ENCODE measurements around the gene LYST. TPM values are rescaled to one million over a fixed set of nuclear protein-coding genes. Genes with fewer than 3 reads are reported as not detected.

Gene LYST
- total and polyA plus RNA-seq, 2 donors (not counting 1 experiment from before 2014, with no cell fraction given): 7.5 to 50.2 TPM

DNA sequence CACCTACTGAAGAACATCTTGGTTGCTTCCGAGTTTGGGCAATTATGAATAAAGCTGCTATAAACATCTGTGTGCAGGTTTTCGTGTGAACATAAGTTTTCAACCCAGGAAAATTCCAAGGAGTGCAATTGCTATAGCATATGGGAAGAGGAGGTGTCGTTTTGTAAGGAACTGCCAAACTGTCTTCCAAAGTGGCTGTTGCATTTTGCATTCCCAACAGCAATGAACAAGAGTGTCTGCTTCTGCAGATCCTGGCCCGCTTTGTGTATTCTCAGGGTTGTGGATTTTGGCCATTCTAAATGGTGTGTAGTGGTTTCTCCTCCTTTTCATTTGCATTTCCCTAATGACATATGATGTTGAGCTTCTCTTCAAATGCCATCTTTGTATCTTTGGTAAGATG is 240.9 kb downstream of the LYST start:
- no peak overlapping the region for H3K4me3 ChIP-seq (replicated peaks in 1 of 4; ENCODE audit: control extremely low read depth in 1 of 4, insufficient read depth in 1 of 4, low read depth in 3 of 4, low read length in 4 of 4)

GRCh38 chr1:235625340-235625739 is 241.4 kb downstream of the LYST start:
- Histone ChIP-seq H3K27ac (ENCODE audit: insufficient read depth, low read length) (no peak overlapping the region), H3K79me2 (ENCODE audit: control insufficient read depth, insufficient read depth, low read length) (no peaks in the 10 kb centered on the region), H2AFZ (ENCODE audit: low read length) (no peak overlapping the region), H3K9ac (ENCODE audit: insufficient read depth, low read length) (no peak overlapping the region), H3K4me2 (ENCODE audit: extremely low read depth, insufficient read depth, low read length) (no peak overlapping the region), H3K4me3 (replicated peaks in 1 of 4; ENCODE audit: control extremely low read depth in 1 of 4, insufficient read depth in 1 of 4, low read depth in 3 of 4, low read length in 4 of 4) (no peak overlapping the region), H3K9me3 (ENCODE audit: control insufficient read depth, insufficient read depth, low read depth, low read length) (no peaks in the 10 kb centered on the region), H3K4me1 (ENCODE audit: control insufficient read depth, extremely low read depth, insufficient read depth, low read length) (no peaks in the 10 kb centered on the region), H3K27me3 (ENCODE audit: control insufficient read depth, insufficient read depth, low read length) (no peaks in the 10 kb centered on the region), H3K36me3 (ENCODE audit: control insufficient read depth, insufficient read depth, low read length) (no peaks in the 10 kb centered on the region), H4K20me1 (ENCODE audit: control insufficient read depth, extremely low read depth, insufficient read depth, low read length) (no peaks in the 10 kb centered on the region)
- DNase-seq (ENCODE audit: low read depth in 2 of 2): no peak
- TF ChIP-seq CTCF (conservative IDR thresholded peaks at IDR 0.05 in 1 of 2, IDR thresholded peaks at IDR 0.05 in 1 of 2; ENCODE audit: low read depth in 1 of 2, low read length in 2 of 2) (no peak), EZH2 (IDR thresholded peaks at IDR 0.05; ENCODE audit: low read length, missing control alignments) (no peak)

More for the DNA sequence above, 240.9 kb downstream of the LYST start:
- no peaks in the 10 kb centered on the region for H3K4me1 ChIP-seq (ENCODE audit: control insufficient read depth, extremely low read depth, insufficient read depth, low read length)
- no peak overlapping the region for H3K9ac ChIP-seq (ENCODE audit: insufficient read depth, low read length)
- no peak for DNase-seq (ENCODE audit: low read depth in 2 of 2)
- H4K20me1 ChIP-seq (ENCODE audit: control insufficient read depth, extremely low read depth, insufficient read depth, low read length): no peaks in the 10 kb centered on the region
- no peak for TF ChIP-seq EZH2 (IDR thresholded peaks at IDR 0.05; ENCODE audit: low read length, missing control alignments)
- no peak for TF ChIP-seq CTCF (conservative IDR thresholded peaks at IDR 0.05 in 1 of 2, IDR thresholded peaks at IDR 0.05 in 1 of 2; ENCODE audit: low read depth in 1 of 2, low read length in 2 of 2)
- H3K4me2 ChIP-seq (ENCODE audit: extremely low read depth, insufficient read depth, low read length): no peak overlapping the region
- H3K79me2 ChIP-seq (ENCODE audit: control insufficient read depth, insufficient read depth, low read length): no peaks in the 10 kb centered on the region
- H3K27ac ChIP-seq (ENCODE audit: insufficient read depth, low read length): no peak overlapping the region
- H2AFZ ChIP-seq (ENCODE audit: low read length): no peak overlapping the region
- H3K27me3 ChIP-seq (ENCODE audit: control insufficient read depth, insufficient read depth, low read length): no peaks in the 10 kb centered on the region
- H3K9me3 ChIP-seq (ENCODE audit: control insufficient read depth, insufficient read depth, low read depth, low read length): no peaks in the 10 kb centered on the region
- H3K36me3 ChIP-seq (ENCODE audit: control insufficient read depth, insufficient read depth, low read length): no peaks in the 10 kb centered on the region

- no peak for TF ChIP-seq CTCF (conservative IDR thresholded peaks at IDR 0.05 in 1 of 2, IDR thresholded peaks at IDR 0.05 in 1 of 2; ENCODE audit: low read depth in 1 of 2, low read length in 2 of 2)
- TF ChIP-seq EZH2 (IDR thresholded peaks at IDR 0.05; ENCODE audit: low read length, missing control alignments): no peak
Measured at GRCh38 chr1:235624721-235625333, 241.9 kb downstream of the LYST start.

More at GRCh38 chr1:235624721-235625333, 241.9 kb downstream of the LYST start:
- H3K27ac ChIP-seq (ENCODE audit: insufficient read depth, low read length): no peak overlapping the region
- H2AFZ ChIP-seq (ENCODE audit: low read length): no peak overlapping the region
- DNase-seq (ENCODE audit: low read depth in 2 of 2): peak; percentile 60 to 94
- H3K4me2 ChIP-seq (ENCODE audit: extremely low read depth, insufficient read depth, low read length): peak overlapping the region; percentile 59
- no peaks in the 10 kb centered on the region for H3K4me1 ChIP-seq (ENCODE audit: control insufficient read depth, extremely low read depth, insufficient read depth, low read length)
- no peaks in the 10 kb centered on the region for H4K20me1 ChIP-seq (ENCODE audit: control insufficient read depth, extremely low read depth, insufficient read depth, low read length)
- H3K4me3 ChIP-seq (replicated peaks in 1 of 4; ENCODE audit: control extremely low read depth in 1 of 4, insufficient read depth in 1 of 4, low read depth in 3 of 4, low read length in 4 of 4): no peak overlapping the region
- H3K9ac ChIP-seq (ENCODE audit: insufficient read depth, low read length): no peak overlapping the region
- H3K27me3 ChIP-seq (ENCODE audit: control insufficient read depth, insufficient read depth, low read length): no peaks in the 10 kb centered on the region
- H3K79me2 ChIP-seq (ENCODE audit: control insufficient read depth, insufficient read depth, low read length): no peaks in the 10 kb centered on the region
- H3K9me3 ChIP-seq (ENCODE audit: control insufficient read depth, insufficient read depth, low read depth, low read length): no peaks in the 10 kb centered on the region
- no peaks in the 10 kb centered on the region for H3K36me3 ChIP-seq (ENCODE audit: control insufficient read depth, insufficient read depth, low read length)

Measured in fibroblast of lung (primary cell).